MCF 10A (cell line): ENCODE measurements around the gene SFXN3. TPM values are rescaled to one million over a fixed set of nuclear protein-coding genes. Genes with fewer than 3 reads are reported as not detected.

Experiments
- BruUV-seq: library from RNA; stranded (reverse); fragments of 400-500 nt; replicated peaks from 2 replicates; lab custom pipeline; 2021; lab: Mats Ljungman, UMichigan
- CTCF ChIA-PET: fragments of 300-600 bp; sonication (Branson Sonifier 250); formaldehyde crosslinking; extraction: SDS; loops from one replicate; lab custom pipeline; 2021; ENCODE audit warnings: antibody characterized with exemption, inconsistent platforms; lab: Yijun Ruan, JAX
- POLR2A ChIA-PET: fragments of 300-600, 350-650 bp; sonication (Branson Sonifier 250); formaldehyde crosslinking; extraction: SDS; loops from one replicate; lab custom pipeline; 2020; ENCODE audit warnings: antibody characterized with exemption, inconsistent platforms; lab: Yijun Ruan, JAX
- DNase-seq: peaks from one replicate; pipeline ENCODE4 v3.0.0-alpha.2; 2018; ENCODE audit not compliant: unreplicated experiment
- H3K27ac Mint-ChIP-seq: one replicate; pipeline ENCODE4 v1.8.0; 2022; ENCODE audit warnings: mild to moderate bottlenecking, low read depth, mixed read lengths; ENCODE audit not compliant: unreplicated experiment
- H3K27me3 Mint-ChIP-seq: one replicate; pipeline ENCODE4 v1.8.0; 2022; ENCODE audit warnings: mixed read lengths; ENCODE audit not compliant: insufficient read depth, unreplicated experiment
- H3K36me3 Mint-ChIP-seq: one replicate; pipeline ENCODE4 v1.8.0; 2022; ENCODE audit warnings: mild to moderate bottlenecking, moderate library complexity, mixed read lengths; ENCODE audit not compliant: insufficient read depth, unreplicated experiment
- H3K4me1 Mint-ChIP-seq: one replicate; pipeline ENCODE4 v1.8.0; 2022; ENCODE audit warnings: mixed read lengths; ENCODE audit not compliant: insufficient read depth, unreplicated experiment
- H3K4me3 Mint-ChIP-seq: one replicate; pipeline ENCODE4 v1.8.0; 2022; ENCODE audit warnings: mild to moderate bottlenecking, moderate library complexity, mixed read lengths; ENCODE audit not compliant: unreplicated experiment
- H3K9me3 Mint-ChIP-seq: one replicate; pipeline ENCODE4 v1.8.0; 2022; ENCODE audit warnings: mixed read lengths; ENCODE audit not compliant: unreplicated experiment
- CTCF ChIP-seq: fragments of 200-600 bp; IDR thresholded peaks from one replicate; pipeline ENCODE4 v1.8.0; 2022; ENCODE audit warnings: antibody characterized with exemption, mild to moderate bottlenecking; ENCODE audit not compliant: unreplicated experiment
- intact Hi-C: fragments of 100-400 bp; cut with micrococcal nuclease; formaldehyde crosslinking; loops from 2 replicates; pipeline ENCODE4 v1.14.1; 2022
- total RNA-seq: library from RNA; stranded (reverse); gene quantifications from 2 replicates; pipeline ENCODE4 v1.2.3, GENCODE V29; 2022

Gene SFXN3
- total RNA-seq, 1 experiment from 2014 or later = 39.4 TPM

GRCh38 chr10:101071267-101071884, 40.3 kb downstream of the SFXN3 start:
- Mint-ChIP-seq H3K27ac (no peak overlapping the region), H3K4me1 (peaks cover 6% of the 10 kb centered on the region), H3K9me3 (no peaks in the 10 kb centered on the region), H3K27me3 (peaks cover 27% of the 10 kb centered on the region), H3K36me3 (no peaks in the 10 kb centered on the region), H3K4me3 (no peak overlapping the region)
- no peak for TF ChIP-seq CTCF
- intact Hi-C loops = no loop called here
- CTCF ChIA-PET = interaction anchor here (1.0 to 10.2 kb wide), 5 partner anchors 14 to 70 kb away, joined by 3 to 151 read pairs (median 8); no protein-coding TSS in a partner anchor
- POLR2A ChIA-PET = interaction anchor here (0.8 kb wide), 1 partner anchor 72 kb away, joined by 3 read pairs; no protein-coding TSS in a partner anchor
- DNase-seq = peak; percentile 68
- BruUV-seq = no TSS peak

- H3K36me3 Mint-ChIP-seq = no peaks in the 10 kb centered on the region
- TF ChIP-seq CTCF = no peak
- no peak for DNase-seq
- peaks cover 6% of the 10 kb centered on the region for H3K4me1 Mint-ChIP-seq
- BruUV-seq = no TSS peak
- no peak overlapping the region for H3K27ac Mint-ChIP-seq
- POLR2A ChIA-PET = interaction anchor here (0.8 kb wide), 1 partner anchor 71 kb away, joined by 3 read pairs; no protein-coding TSS in a partner anchor
- H3K27me3 Mint-ChIP-seq = peaks cover 27% of the 10 kb centered on the region
- intact Hi-C loops = no loop called here
- CTCF ChIA-PET = interaction anchor here (1.0 to 10.2 kb wide), 2 partner anchors 18 to 70 kb away, joined by 6 to 151 read pairs; no protein-coding TSS in a partner anchor
- no peak overlapping the region for H3K4me3 Mint-ChIP-seq
- H3K9me3 Mint-ChIP-seq = no peaks in the 10 kb centered on the region
Observed at GRCh38 chr10:101071885-101072433, 40.9 kb downstream of the SFXN3 start.

GRCh38 chr10:101072923-101073322, 41.9 kb downstream of the SFXN3 start:
- no peaks in the 10 kb centered on the region for H3K9me3 Mint-ChIP-seq
- no peak for DNase-seq
- no peak overlapping the region for H3K4me3 Mint-ChIP-seq
- H3K4me1 Mint-ChIP-seq = peaks cover 6% of the 10 kb centered on the region
- no peaks in the 10 kb centered on the region for H3K36me3 Mint-ChIP-seq
- H3K27ac Mint-ChIP-seq = no peak overlapping the region
- ChIA-PET CTCF (no interaction called here), POLR2A (no interaction called here)
- no TSS peak for BruUV-seq
- peaks cover 28% of the 10 kb centered on the region for H3K27me3 Mint-ChIP-seq
- intact Hi-C loops = no loop called here
- no peak for TF ChIP-seq CTCF

GRCh38 chr10:101073631-101074030, 42.6 kb downstream of the SFXN3 start:
- no peak for TF ChIP-seq CTCF
- intact Hi-C loops = no loop called here

More at GRCh38 chr10:101073631-101074030, 42.6 kb downstream of the SFXN3 start:
- POLR2A ChIA-PET = interaction anchor here (0.7 kb wide), 1 partner anchor 16 kb away, joined by 3 read pairs; no protein-coding TSS in a partner anchor
- H3K27me3 Mint-ChIP-seq = peaks cover 35% of the 10 kb centered on the region
- H3K4me3 Mint-ChIP-seq = no peak overlapping the region
- DNase-seq = no peak
- peaks cover 6% of the 10 kb centered on the region for H3K4me1 Mint-ChIP-seq
- CTCF ChIA-PET = interaction anchor here (0.6 to 3.4 kb wide), 5 partner anchors 13 to 573 kb away, joined by 3 to 23 read pairs (median 3); no protein-coding TSS in a partner anchor
- H3K27ac Mint-ChIP-seq = no peak overlapping the region
- H3K36me3 Mint-ChIP-seq = no peaks in the 10 kb centered on the region
- no peaks in the 10 kb centered on the region for H3K9me3 Mint-ChIP-seq
- BruUV-seq = no TSS peak
